ENCODE results near the gene ZP1.

ZP1 gene

DNA sequence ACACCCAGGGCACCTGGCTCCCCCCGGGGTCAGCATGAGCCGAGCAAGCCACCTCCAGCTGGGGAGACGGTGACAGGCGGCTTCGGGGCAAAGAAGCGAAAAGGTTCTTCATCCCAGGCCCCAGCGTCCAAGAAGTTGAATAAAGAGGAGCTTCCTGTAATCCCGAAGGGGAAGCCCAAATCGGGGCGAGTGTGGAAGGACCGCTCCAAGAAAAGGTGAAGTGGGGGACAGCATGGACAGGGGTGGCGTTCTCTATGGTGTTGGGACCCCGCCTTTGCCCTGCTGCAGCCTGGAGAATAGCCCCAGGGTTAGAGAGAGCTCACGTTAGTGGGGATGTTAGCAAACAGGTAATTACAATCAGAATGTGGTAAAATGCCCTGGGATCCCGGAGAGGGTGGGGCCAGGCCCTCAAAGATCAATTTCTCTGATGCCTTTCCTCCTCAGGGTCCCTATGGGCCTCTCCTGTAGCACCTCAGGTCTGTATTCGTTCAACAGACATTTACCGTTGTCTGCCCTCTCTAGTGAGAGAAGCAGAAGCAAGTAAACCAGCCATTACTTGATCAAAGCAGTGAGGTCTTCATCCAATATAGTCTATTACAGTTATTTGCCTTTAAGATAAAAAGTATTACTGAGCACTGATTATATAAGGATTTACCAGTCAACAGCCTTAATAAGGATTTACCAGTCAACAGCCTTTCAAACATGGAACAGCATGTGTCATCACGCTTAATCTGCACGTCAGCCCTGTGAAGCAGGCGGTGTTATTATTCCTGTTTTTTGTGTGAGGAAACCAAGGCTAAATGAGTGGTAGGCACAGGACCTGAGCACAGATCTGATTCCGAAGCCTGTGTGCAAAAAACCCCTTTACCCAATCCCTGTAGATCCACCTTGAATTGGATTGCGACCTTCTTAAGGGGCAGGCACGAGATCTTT is 24.4 kb upstream of the ZP1 start:
- in situ Hi-C loops (cut with MboI; ENCODE audit: low sequenced_read_pairs), result no loop called here

- in situ Hi-C loops (cut with MboI; ENCODE audit: low sequenced_read_pairs), result no loop called here
Observed at GRCh38 chr11:60844045-60844869, 23.1 kb upstream of the ZP1 start.

DNA sequence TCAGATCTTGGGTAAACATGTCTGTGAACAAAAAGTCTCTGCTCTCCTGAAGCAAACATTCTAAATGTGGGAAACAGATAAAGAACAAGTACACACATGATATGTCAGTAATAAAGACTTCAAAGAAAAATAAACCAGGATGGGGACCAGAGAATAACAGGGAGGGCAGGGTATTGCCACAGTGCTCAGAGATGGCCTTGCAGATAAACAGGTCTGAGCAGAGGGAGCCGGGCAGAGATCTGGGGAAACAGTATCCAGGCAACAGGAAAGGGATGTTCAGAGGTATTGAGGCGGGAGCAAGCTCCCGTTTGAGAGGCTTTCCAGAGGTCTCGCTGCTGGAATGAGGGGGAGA is 22.5 kb upstream of the ZP1 start:
- in situ Hi-C loops (cut with MboI; ENCODE audit: low sequenced_read_pairs), result no loop called here

DNA sequence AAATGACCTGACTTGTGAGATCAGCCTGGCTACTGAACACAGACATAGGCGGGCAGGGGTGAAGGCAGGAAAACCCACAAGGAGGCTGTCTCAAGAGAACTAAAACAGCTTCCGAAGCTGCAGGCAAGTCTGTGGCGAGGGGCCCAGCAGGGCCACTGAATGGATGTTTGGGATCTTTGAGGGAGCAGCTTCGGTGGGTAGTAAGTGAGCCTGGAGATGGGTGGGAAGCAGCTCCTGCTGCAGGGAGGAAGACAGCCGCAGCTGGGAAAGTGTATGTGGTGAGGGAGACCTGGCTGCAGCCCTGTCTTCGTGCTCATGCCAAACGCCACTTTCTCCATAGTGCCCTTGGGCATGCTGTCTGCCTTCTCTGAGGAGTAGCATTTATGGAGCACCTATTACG is 22.0 kb upstream of the ZP1 start:
- in situ Hi-C loops (cut with MboI; ENCODE audit: low sequenced_read_pairs), result no loop called here

- in situ Hi-C loops (cut with MboI; ENCODE audit: low sequenced_read_pairs), result no loop called here
Observed at GRCh38 chr11:60847281-60847680, 20.1 kb upstream of the ZP1 start.

GRCh38 chr11:60847896-60848295 is 19.4 kb upstream of the ZP1 start:
- in situ Hi-C loops (cut with MboI; ENCODE audit: low sequenced_read_pairs), result no loop called here

GRCh38 chr11:60848714-60849151 is 18.6 kb upstream of the ZP1 start:
- in situ Hi-C loops (cut with MboI; ENCODE audit: low sequenced_read_pairs), result no loop called here

DNA sequence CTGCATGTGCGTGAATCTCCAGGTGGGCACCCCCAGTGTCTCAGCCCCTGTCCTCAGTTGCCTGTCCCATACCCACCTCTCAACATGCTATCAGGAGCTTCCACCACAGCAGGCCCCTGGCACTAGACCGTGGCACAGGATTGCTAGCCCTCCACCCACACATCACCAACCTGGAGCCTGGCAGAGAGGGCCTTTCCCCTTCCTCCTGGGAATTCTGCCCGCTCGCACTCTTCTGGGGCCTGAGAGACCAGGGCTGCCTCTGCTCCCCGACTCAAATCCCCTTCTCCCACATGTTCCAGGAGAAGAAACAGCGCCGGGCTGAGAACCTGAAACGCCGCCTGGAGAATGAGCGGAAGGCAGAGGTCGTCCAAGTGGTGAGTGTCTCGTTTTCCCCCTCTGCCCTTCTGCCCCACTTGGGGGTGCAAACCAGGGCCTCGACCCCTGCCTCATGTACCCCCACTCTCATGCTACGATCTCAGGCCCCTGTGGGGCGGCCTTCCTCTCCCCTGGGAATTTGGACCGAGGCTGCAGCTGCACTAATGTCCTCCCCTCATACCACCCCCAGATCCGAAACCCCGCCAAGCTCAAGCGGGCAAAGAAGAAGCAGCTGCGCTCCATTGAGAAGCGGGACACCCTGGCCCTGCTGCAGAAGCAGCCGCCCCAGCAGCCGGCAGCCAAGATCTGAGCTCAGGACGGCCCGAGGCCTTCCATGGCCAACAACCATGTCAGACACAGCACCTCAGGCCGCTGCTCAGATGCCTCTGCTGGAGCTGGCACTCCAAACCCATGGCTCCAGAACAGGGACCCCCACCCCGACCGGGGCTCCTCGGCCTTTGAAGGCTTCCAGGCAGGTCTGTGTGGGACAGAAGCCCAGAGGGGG is 17.5 kb upstream of the ZP1 start:
- in situ Hi-C loops (cut with MboI; ENCODE audit: low sequenced_read_pairs), result no loop called here

DNA sequence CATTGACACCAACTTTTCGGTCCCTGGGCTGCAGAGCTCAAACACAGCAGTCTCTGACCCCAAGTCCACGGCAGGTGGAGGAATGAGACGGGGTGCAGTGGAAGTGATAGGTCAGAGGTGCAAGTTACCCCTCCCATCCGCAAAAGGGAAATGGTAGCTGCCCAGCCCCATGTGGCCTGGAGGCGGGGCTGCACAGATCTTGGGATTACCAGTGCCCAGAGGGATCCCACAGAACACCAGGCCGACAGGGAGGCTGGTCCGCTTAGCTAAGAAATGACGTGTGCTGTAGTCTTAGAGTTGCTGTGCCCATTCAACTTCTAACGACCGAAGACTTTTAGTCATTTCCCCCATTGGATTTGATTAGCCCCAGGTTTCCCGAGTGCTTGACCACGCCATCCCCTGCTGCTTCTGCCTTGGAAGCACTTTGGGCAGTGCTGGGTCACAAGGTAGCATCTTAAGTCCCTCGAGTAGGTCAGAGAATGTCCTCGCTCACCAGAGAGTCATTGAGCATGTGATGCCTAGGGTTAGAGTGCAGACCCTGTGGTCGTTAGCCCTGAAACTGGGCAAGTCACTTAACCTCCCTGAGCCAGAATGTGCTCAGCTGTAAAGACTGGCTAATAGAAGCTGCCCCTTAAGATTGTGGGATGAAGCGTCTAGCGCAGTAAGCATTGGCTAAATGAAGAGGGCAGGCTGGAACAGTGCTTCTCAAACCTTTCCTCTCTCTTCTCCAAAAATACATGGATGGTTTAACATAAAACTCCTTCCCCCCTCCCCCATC is 15.8 kb upstream of the ZP1 start:
- in situ Hi-C loops (cut with MboI; ENCODE audit: low sequenced_read_pairs), result no loop called here

DNA sequence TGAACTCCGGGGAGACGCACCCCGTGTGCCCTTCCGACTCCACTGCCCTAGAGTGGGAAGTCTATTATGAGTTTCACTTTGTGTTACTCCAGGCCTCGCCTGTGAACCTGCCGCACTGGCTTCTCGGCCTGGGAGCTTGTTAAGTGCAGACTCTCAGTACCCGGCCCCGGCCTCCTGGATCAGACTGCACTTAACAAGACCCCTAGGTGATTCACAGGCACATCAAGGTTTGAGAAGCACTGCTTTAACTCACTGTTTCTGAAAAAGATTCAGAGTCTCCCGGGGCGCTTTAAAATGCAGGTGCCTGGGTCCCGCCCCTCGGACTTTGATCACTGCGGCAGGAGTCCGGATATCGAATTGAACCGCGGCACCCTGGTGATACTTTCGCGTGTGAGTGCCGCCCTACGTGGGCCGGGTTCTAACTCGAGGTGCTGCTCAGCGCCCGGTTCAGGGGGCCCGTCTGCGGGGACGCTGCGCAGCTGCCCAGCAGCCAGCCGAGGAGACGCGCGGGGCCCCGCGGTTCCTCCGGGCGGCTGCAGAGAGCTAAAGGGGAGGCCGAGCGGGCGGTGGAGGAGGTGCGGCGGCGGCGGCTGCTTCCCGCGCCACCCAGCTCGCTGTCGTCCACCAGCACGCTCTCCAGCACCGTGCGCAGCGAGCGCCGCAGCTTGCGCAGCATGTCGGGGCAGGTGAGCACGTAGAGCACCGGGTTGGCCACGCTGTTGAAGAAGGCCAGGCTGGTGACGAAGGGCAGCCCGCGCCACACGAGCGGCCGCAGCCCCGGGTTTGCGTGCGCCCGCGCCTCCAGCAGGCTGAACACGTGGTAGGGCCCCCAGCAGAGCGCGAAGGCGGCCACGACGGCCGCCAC is 15.0 kb upstream of the ZP1 start:
- in situ Hi-C loops (cut with MboI; ENCODE audit: low sequenced_read_pairs), result no loop called here

- in situ Hi-C loops (cut with MboI; ENCODE audit: low sequenced_read_pairs), result no loop called here
Observed at GRCh38 chr11:60852982-60853950, 14.1 kb upstream of the ZP1 start.

- in situ Hi-C loops (cut with MboI; ENCODE audit: low sequenced_read_pairs), result no loop called here
Observed at GRCh38 chr11:60854140-60854846, 13.0 kb upstream of the ZP1 start.

DNA sequence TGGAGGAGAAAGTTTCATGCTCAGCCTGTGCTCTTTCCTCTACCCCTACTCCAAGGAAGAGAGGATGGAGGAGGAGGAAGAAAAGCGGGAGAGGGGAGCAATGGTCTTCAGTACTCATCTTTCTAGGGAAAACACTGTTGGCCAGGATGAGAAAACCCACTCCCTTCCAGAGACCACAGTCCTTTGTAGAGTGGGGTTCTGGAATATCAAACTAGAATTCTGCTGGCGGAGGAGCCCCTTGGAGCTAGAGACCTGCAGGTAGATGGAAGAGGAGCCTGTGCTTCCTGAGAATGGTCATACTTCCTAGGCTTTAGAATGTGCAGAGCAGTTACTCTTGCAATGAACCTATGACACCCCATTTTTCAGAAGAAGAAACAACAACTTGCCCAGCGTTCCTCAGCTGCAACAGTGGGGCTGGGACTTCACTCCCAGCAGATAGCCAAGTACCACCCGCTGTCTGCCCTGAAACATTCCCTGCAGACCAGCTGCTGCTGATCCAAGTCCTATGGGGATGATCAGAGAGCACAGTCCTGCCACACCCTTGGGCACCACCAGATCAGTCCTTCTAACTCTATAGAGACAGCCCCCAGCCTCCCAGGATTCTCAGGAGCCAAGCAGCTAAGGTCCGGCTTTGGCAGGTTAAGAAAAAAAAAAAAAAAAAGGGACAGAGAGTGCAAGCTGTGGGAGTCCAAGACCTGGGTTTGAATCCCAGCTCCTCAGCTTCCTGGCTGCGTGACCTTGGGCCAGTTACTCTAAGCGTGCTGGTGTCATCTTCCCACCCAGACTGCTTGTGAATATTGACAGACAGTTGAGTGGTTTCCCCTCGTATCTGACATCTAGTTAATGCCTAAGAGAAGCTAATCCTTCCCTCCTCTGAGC is 12.3 kb upstream of the ZP1 start:
- in situ Hi-C loops (cut with MboI; ENCODE audit: low sequenced_read_pairs), result no loop called here

DNA sequence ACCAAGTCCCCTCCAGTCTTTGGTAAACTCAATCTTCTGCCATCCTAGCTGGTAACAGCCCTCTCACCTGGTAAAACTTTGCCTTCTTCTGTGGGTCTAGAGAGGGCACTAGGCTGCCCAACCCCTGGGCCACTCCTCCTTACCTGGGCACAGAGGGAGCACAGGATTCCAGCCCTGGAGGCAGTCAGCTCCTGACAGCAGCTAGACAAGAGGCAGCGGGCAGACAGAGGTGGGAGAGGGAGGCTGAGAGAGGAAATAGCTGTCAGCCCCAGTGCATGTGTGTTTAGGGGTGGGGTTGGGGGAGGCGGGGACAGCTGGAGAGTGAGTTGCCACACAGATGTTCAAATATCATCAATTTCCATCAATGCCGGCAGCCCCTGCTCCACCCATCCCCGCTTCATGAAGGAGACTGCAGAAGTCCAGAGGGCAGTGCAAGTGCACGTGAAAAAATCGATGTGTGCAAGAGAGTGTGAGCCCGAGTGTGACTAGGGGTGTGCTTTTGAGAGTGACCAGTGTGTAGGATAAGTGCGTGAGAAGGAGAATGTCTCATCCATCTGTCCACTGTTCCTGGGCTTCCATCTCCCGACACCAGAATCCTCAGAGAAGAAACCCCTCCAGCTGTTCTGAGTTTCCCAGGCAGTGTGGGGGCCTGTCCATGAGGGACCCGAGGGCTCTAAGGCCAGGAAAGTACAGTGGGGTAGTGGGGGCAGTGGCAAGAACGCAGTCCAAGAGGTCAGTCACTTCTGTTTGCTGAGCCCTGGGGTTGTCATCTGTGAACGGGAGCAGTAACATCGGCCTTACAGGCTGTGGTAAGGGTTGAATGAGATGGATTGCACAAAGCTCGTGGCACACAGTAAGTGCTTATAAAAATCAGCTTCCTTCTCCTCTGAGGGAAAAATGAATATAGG is 11.4 kb upstream of the ZP1 start, which contains the start of gene PTGDR2:
Gene PTGDR2 (minus strand): TSS at position 225 of the 908 bp plus-strand sequence. CDS start 2,228 bp downstream, outside the sequence.
- in situ Hi-C loops (cut with MboI; ENCODE audit: low sequenced_read_pairs), result no loop called here

All from HL-60/S4 treated with phorbol 12-myristate 13-acetate at 8.2 ng/mL for 4 days and 3 days (cell line).